Stimulated activated CD8-positive, alpha-beta memory T cell treated with anti-CD3 and anti-CD28 coated beads, Interleukin-7, amount 100 ng/mL, for 48 hours (primary cell): Measurements from ENCODE around the gene LAMB4.

Source experiments
- DNase-seq, 2 donors: peaks; one replicate each; pipeline ENCODE4 v3.0.0-alpha.2; 2020; ENCODE audit warnings: low read depth in 1 of 2; ENCODE audit errors: extremely low read depth in 1 of 2

Gene LAMB4

GRCh38 chr7:108112683-108113082, 17.5 kb downstream of the LAMB4 start:
- no peak for DNase-seq

DNA sequence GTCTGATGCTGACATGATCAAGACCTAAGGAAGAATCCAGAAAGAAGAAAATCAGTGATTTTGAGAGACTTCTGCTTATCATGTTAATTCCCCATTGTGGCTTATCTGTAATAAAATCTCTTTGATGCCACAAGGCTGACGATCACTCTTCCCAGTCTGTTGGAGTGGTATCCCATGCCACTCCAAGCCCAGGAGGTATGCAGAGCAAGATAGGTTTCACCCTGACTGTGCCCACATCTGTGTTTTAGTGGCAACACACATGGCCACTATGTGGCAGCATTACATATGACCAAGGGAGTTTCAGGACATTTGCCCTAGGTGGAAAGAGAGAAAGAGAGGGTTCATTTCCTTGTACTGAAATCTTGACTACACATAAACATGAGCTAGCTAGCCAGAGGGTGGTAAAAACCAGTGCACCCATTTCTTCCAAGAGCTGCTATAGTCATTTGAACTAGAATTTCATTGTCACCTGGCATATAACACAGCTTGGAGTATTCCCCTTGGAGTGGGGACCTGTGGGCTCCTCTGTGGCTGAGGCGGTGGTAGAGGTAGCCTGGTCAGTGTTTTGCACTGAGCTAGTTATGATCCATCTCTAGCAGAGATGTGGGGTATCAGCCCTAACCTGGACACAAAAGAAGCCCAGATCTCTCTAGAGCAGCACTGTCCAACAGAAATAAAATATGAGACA, 20.8 kb downstream of the LAMB4 start:
- no peak for DNase-seq

DNA sequence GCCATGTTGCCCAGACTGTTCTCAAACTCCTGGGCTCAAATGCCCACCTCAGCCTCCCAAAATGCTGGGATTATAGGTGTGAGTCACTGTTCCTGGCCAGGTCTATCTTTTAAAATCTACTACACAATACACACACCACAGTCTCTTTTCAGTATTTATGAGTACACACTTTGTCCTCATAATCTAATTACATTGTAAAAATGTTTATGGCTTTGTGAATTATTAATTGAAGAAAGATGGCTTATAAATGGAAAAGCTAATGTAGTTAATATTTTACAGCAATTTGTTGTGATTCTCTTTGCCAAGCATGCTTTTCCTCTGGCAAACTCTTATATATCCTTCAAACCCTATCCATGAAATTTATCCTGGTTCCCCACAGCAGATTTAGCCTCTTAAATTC, 22.0 kb downstream of the LAMB4 start:
- no peak for DNase-seq

- DNase-seq = no peak
These were observed 25.8 kb downstream of the LAMB4 start for GRCh38 chr7:108104324-108104723.

- DNase-seq = no peak
These were observed 26.4 kb downstream of the LAMB4 start for GRCh38 chr7:108103558-108104298.

GRCh38 chr7:108102671-108103312, 27.4 kb downstream of the LAMB4 start:
- DNase-seq = no peak

- no peak for DNase-seq
These were observed 28.4 kb downstream of the LAMB4 start for GRCh38 chr7:108101759-108102158.

DNA sequence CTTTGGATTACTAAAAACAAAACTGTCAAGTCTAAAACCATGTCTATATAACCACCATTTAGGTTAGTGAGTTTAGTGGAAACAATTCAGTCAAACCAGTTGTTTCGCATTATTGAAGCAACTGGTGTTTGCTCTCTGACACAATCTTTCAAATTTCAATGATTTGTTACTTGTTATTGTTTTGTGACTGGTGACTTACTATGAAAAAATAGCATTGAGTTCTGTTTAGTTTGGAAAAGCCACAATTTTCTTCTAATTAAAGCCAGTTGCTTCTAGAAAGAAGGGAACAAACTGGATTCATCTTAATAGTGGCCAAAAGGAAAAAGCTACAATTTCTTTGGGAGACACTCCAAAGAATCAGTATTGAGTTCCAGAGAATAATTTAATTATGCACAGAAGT, 30.4 kb downstream of the LAMB4 start:
- no peak for DNase-seq

DNA sequence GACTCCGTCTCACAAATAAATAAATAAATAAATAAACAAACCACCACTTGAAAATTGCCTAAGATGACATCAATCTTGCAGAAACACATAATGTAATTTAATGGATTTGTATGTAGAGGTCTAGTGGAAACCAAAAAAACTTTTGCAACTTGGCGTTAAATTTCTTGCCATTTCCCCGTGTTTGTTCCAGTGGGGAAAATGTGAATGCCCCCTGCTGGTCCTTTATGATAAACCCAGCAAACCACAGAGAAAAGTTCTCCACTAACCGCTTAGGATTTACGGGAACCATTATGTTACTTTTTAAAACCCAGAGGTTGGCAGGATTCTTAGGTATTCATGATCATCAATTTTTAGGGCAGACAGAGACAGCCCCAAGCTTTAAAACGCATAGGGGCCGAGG, 32.5 kb downstream of the LAMB4 start:
- no peak for DNase-seq

DNA sequence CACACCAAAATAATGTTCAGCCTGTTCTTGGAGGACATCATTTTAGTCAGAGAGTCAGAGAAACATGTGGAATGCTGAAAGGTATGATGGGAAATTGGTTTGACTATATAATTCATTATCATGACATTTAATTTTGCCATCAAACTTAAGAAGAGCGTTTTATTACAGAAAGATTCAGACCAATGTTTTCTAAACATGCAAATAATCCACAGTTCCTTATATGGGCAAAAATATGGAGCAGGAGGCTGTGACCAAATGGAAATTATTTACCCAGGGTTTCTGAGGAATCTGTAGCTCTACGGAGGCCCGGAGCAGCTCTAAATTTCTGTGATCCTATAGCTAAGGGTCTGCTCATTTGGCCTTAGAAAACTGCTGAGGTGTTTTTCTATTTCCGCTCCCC, 33.2 kb downstream of the LAMB4 start:
- no peak for DNase-seq

DNA sequence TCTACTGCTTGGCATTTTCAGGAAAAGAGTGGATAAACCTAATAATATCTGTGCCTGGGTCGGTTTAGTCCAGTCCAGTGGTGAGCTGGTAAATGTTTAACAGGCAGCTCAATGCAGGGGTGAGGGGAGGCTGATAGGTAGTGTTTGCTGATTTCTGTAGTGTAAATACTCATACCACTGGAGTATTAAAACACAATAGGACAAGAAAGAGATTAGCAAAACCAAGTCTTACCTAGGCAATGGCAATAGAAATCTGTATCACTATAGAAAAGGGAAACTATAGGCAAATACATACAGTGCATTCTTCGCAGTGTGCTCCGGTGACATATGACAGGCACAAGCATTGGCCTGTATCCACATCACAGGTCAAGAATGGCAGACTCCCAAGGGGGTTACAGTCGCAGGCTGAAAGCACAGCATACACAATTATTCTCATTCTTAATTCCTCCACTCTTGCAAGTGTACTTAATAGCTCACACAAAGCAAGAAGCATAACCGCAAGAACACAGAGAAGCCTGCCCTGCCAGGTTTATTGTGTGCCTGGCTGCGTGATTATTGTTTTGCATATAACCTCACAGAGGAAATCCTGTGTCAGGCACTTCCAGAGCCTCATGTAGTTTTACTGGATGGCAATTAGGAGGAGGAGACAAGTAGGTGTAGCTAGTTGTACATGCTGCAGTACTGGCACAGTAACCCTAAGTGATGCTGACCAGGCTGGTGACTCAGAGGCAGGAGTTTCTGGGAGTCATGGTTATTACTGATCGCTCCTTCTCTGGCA, 35.0 kb downstream of the LAMB4 start:
- no peak for DNase-seq

- DNase-seq = no peak
These were observed 35.8 kb downstream of the LAMB4 start for GRCh38 chr7:108094346-108094745.

DNA sequence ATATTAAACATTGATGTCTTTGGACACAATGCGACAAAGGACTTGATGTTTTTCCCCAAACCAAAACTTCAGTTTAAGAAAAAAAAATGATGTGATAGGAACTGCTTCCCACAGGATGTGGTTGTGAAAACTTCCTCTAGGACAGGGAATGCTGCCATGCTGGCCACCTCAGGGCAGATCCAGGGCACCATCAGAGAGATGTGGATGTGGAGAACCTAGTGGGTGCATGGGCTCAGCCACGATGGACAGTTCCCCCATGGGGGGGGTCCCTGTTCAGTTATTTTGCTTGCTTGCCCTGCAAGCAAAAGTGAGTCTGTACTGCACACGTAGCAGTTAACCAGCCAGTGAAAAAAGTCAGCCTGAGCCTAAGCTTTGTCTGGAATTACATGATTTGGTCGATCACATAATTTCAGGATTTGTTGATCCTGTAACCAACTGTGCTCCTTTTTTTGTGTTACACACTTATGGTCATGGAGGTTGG, 36.3 kb downstream of the LAMB4 start:
- no peak for DNase-seq

DNA sequence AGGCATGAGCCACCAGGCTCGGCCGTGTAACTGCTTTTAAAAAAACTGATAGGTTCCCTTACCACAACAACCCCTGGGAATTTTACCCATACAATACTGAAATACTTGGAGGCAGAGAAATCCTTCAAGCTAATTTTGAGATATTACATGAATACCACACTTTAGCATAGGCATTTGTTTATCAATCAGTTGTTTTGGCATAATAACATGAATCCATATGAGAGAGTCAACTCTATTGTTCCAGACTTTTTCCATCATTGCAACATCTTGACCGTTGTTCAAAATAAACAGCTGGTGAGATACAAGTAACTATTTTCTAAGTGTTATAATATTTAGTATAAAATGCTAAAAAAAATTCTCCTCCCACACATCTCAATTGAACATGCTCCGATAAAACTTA, 36.8 kb downstream of the LAMB4 start:
- no peak for DNase-seq

DNA sequence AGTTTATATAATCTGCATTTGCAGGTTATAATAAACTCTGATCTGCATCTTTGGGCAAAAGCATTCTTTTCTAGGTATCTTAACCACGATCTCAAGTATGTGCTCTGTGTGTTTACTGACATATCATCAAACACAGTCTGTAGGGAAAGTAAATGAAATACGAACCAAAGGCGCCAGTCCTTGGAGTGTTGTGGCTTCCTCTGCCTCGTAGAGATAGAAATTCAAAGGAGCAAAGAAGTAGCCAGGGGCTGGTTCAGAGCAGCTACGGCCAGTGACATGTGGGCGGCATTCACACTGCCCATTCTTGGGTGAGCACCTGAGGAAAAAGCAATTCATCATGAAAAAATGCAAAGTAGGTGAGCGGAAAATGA, 38.7 kb downstream of the LAMB4 start:
- no peak for DNase-seq

DNA sequence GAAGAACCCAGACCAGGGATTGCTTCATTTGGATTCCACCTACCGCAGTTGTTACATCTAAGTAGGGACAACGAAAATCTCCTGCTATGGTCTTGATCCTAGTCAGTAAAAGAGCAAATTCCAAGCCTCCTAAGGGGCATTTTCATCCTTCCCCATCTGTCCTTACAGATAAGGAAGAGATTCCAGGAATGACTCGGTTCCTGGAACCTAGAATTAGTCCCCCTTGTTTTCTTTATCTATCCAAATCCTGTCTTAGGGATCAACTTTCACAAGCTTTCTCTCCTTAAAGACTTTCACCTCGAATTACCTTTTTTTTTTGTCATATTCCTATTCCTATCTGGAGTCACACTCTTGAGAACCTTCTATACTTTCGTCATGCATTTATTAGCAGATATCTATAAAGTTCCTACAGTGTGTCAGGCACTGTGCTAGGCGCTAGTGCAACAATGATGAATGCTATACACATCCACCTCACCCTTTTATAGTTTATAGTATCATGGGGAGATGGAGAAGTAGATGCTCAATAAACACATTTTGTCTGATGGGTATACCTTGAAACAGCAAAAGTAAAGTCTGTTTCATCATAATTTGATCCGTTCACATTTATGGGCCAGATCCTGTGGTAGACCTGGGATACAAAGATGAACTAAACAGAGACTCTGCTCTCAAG, 39.2 kb downstream of the LAMB4 start:
- no peak for DNase-seq

GRCh38 chr7:108089381-108089780, 40.8 kb downstream of the LAMB4 start:
- no peak for DNase-seq

- DNase-seq = no peak
These were observed 41.4 kb downstream of the LAMB4 start for GRCh38 chr7:108088729-108089128.

DNA sequence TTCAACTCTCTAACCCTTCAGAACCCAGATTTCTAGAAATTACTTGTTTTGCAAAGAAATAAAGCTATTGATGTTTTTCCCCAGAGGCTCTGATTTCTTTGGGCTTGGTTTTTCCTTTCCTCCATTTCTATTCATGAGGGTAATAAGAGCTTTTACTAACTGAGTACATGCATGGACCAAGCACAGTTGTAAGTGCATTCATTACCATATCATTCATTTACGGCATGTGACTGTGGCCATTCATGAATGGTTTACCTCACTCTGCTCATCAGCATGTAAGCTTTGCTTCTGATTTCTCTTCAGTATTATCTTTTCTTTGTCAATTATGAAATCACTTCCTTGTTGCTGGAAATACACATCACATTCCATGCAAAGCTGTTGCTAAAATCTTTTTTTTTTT, 42.4 kb downstream of the LAMB4 start:
- DNase-seq = no peak

GRCh38 chr7:108086962-108087361, 43.2 kb downstream of the LAMB4 start:
- DNase-seq = no peak

- no peak for DNase-seq
These were observed 43.6 kb downstream of the LAMB4 start for GRCh38 chr7:108086546-108086945.
